ENCODE results near the gene EPB41L2. TPM values are rescaled to one million over a fixed set of nuclear protein-coding genes. Genes with fewer than 3 reads are reported as not detected.
"Not testable (repeated sequence)": the region's sequence is repeated elsewhere in the genome, so short reads cannot be mapped to it uniquely, and the experiment has no call there.

EPB41L2 gene
- total RNA-seq, 1 donor from 2014 or later: 17.7 TPM

- H3K9me3 Mint-ChIP-seq: no peaks in the 10 kb centered on the region
- intact Hi-C loops (cut with micrococcal nuclease): no loop called here
- H3K4me3 Mint-ChIP-seq: no peak overlapping the region
- H3K27me3 Mint-ChIP-seq (ENCODE audit: insufficient read depth): peaks cover 4% of the 10 kb centered on the region
- H3K27ac Mint-ChIP-seq: no peak overlapping the region
- H3K36me3 Mint-ChIP-seq (ENCODE audit: low read depth): no peaks in the 10 kb centered on the region
- no peak for DNase-seq (ENCODE audit: low spot score)
- H3K4me1 Mint-ChIP-seq (ENCODE audit: low read depth): no peaks in the 10 kb centered on the region
Observed at GRCh38 chr6:130932921-130933320, 130.1 kb downstream of the EPB41L2 start.

DNA sequence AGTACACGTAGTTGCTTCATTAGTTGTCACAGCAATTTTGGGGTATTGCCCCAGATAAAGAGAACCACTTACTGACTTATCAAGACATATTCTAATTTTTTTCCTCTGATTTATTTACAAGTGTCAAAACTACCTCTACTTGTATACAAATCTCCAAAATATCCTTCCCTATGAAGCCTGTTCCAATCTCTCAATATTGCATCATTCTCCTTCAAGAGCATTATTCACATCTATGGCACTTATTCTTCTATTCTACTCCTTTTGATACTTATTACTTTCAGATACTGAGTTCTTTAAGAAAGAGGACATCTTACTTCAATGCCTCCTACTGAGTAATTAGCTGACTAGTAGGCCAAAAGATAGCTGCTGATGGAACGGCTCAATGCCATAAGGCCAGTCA is 130.6 kb downstream of the EPB41L2 start:
- peaks cover 4% of the 10 kb centered on the region for H3K27me3 Mint-ChIP-seq (ENCODE audit: insufficient read depth)
- intact Hi-C loops (cut with micrococcal nuclease): no loop called here
- DNase-seq (ENCODE audit: low spot score): no peak
- H3K4me3 Mint-ChIP-seq: no peak overlapping the region
- no peak overlapping the region for H3K27ac Mint-ChIP-seq
- H3K4me1 Mint-ChIP-seq (ENCODE audit: low read depth): no peaks in the 10 kb centered on the region
- no peaks in the 10 kb centered on the region for H3K9me3 Mint-ChIP-seq
- H3K36me3 Mint-ChIP-seq (ENCODE audit: low read depth): no peaks in the 10 kb centered on the region

GRCh38 chr6:130931683-130932082 is 131.4 kb downstream of the EPB41L2 start:
- Mint-ChIP-seq H3K36me3 (ENCODE audit: low read depth) (no peaks in the 10 kb centered on the region), H3K4me3 (no peak overlapping the region), H3K27ac (no peak overlapping the region), H3K4me1 (ENCODE audit: low read depth) (no peaks in the 10 kb centered on the region), H3K9me3 (no peaks in the 10 kb centered on the region), H3K27me3 (ENCODE audit: insufficient read depth) (peaks cover 2% of the 10 kb centered on the region)
- intact Hi-C loops (cut with micrococcal nuclease): no loop called here
- no peak for DNase-seq (ENCODE audit: low spot score)

GRCh38 chr6:130929036-130929678 is 133.9 kb downstream of the EPB41L2 start:
- Mint-ChIP-seq H3K27me3 (ENCODE audit: insufficient read depth) (no peaks in the 10 kb centered on the region), H3K36me3 (ENCODE audit: low read depth) (no peaks in the 10 kb centered on the region), H3K9me3 (no peaks in the 10 kb centered on the region), H3K27ac (no peak overlapping the region), H3K4me3 (no peak overlapping the region), H3K4me1 (ENCODE audit: low read depth) (no peaks in the 10 kb centered on the region)
- DNase-seq (ENCODE audit: low spot score): no peak
- intact Hi-C loops (cut with micrococcal nuclease): no loop called here

GRCh38 chr6:130928158-130928912 is 134.7 kb downstream of the EPB41L2 start:
- Mint-ChIP-seq H3K27ac (no peak overlapping the region), H3K4me1 (ENCODE audit: low read depth) (no peaks in the 10 kb centered on the region), H3K27me3 (ENCODE audit: insufficient read depth) (no peaks in the 10 kb centered on the region), H3K4me3 (no peak overlapping the region), H3K9me3 (no peaks in the 10 kb centered on the region), H3K36me3 (ENCODE audit: low read depth) (no peaks in the 10 kb centered on the region)
- DNase-seq (ENCODE audit: low spot score): no peak
- intact Hi-C loops (cut with micrococcal nuclease): no loop called here

GRCh38 chr6:130927305-130927704 is 135.7 kb downstream of the EPB41L2 start:
- Mint-ChIP-seq H3K4me1 (ENCODE audit: low read depth) (no peaks in the 10 kb centered on the region), H3K27ac (no peak overlapping the region), H3K27me3 (ENCODE audit: insufficient read depth) (no peaks in the 10 kb centered on the region), H3K36me3 (ENCODE audit: low read depth) (no peaks in the 10 kb centered on the region), H3K4me3 (no peak overlapping the region), H3K9me3 (no peaks in the 10 kb centered on the region)
- intact Hi-C loops (cut with micrococcal nuclease): no loop called here
- DNase-seq (ENCODE audit: low spot score): no peak

DNA sequence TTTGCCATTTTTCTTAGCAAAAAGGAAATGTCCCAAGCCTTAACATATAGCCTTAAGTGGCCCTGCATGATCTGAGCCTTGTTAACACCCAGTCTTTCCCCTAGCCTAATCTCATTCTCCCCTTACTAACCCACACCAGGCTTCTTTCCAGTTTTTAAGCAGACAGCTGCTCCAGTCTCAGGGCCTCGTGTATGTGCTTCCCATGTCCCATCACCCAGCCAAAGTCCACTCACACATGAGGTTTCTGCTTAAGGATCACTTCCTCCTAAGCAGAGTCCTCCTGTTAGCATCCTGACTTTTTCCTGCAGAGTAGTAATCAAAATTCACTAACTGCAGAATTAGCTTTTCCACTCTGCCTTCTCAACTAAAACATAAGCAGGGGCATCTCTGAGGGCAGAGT is 139.7 kb downstream of the EPB41L2 start:
- Mint-ChIP-seq H3K4me3 (no peak overlapping the region), H3K36me3 (ENCODE audit: low read depth) (no peaks in the 10 kb centered on the region), H3K27me3 (ENCODE audit: insufficient read depth) (no peaks in the 10 kb centered on the region), H3K9me3 (no peaks in the 10 kb centered on the region), H3K27ac (no peak overlapping the region), H3K4me1 (ENCODE audit: low read depth) (no peaks in the 10 kb centered on the region)
- no peak for DNase-seq (ENCODE audit: low spot score)
- intact Hi-C loops (cut with micrococcal nuclease): no loop called here

DNA sequence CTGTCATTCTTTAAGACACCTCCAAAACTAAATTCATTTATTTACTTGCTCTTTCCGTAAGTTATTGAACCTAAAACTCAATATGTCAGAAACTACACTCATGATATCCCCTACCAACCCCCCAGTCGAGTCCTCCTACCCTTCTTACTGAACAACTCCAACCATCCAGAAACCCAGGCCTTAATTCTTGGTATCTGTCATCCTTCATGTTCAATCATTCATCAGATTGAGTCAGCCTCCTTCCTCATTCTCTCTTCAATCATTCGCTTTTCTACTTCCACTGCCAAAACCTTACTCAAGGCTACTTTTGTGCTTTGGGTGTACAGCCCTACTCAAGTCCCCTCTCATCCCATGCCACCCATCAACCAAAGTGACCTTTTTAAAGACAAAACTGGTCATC is 140.1 kb downstream of the EPB41L2 start:
- intact Hi-C loops (cut with micrococcal nuclease): no loop called here
- no peaks in the 10 kb centered on the region for H3K9me3 Mint-ChIP-seq
- H3K4me3 Mint-ChIP-seq: no peak overlapping the region
- H3K27ac Mint-ChIP-seq: no peak overlapping the region
- no peak for DNase-seq (ENCODE audit: low spot score)
- no peaks in the 10 kb centered on the region for H3K36me3 Mint-ChIP-seq (ENCODE audit: low read depth)
- no peaks in the 10 kb centered on the region for H3K27me3 Mint-ChIP-seq (ENCODE audit: insufficient read depth)
- no peaks in the 10 kb centered on the region for H3K4me1 Mint-ChIP-seq (ENCODE audit: low read depth)

GRCh38 chr6:130920969-130921368 is 142.1 kb downstream of the EPB41L2 start:
- Mint-ChIP-seq H3K9me3 (no peaks in the 10 kb centered on the region), H3K27me3 (ENCODE audit: insufficient read depth) (peaks cover 4% of the 10 kb centered on the region), H3K27ac (no peak overlapping the region), H3K4me1 (ENCODE audit: low read depth) (no peaks in the 10 kb centered on the region), H3K4me3 (no peak overlapping the region), H3K36me3 (ENCODE audit: low read depth) (no peaks in the 10 kb centered on the region)
- no peak for DNase-seq (ENCODE audit: low spot score)
- intact Hi-C loops (cut with micrococcal nuclease): no loop called here

- Mint-ChIP-seq H3K36me3 (ENCODE audit: low read depth) (no peaks in the 10 kb centered on the region), H3K27me3 (ENCODE audit: insufficient read depth) (peaks cover 6% of the 10 kb centered on the region), H3K4me3 (no peak overlapping the region), H3K4me1 (ENCODE audit: low read depth) (peaks cover 2% of the 10 kb centered on the region), H3K27ac (no peak overlapping the region), H3K9me3 (no peaks in the 10 kb centered on the region)
- intact Hi-C loops (cut with micrococcal nuclease): no loop called here
- DNase-seq (ENCODE audit: low spot score): no peak
Observed at GRCh38 chr6:130918171-130918570, 144.9 kb downstream of the EPB41L2 start.

DNA sequence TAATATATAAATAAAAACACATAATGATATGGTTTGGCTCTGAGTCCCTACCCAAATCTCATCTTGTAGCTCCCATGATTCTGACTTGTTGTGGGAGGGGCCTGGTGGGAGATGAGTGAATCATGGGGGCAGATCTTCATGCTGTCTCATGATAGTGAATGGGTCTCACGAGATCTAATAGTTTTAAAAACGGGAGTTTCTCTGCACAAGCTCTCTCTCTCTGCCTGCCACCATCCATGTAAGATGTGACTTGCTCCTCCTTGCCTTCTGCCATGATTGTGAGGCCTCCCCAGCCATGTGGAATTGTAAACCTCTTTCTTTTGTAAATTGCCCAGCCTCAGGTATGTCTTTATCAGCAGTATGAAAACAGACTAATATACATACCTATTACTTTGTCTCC is 147.4 kb downstream of the EPB41L2 start:
- intact Hi-C loops (cut with micrococcal nuclease): not testable (repeated sequence)

GRCh38 chr6:130913120-130913519 is 149.9 kb downstream of the EPB41L2 start:
- DNase-seq (ENCODE audit: low spot score): peak; percentile 1
- Mint-ChIP-seq H3K27ac (no peak overlapping the region), H3K4me1 (ENCODE audit: low read depth) (peaks cover 10% of the 10 kb centered on the region), H3K4me3 (no peak overlapping the region), H3K36me3 (ENCODE audit: low read depth) (no peaks in the 10 kb centered on the region), H3K27me3 (ENCODE audit: insufficient read depth) (peaks cover 15% of the 10 kb centered on the region), H3K9me3 (no peaks in the 10 kb centered on the region)
- intact Hi-C loops (cut with micrococcal nuclease): no loop called here

More for the DNA sequence above, 147.4 kb downstream of the EPB41L2 start:
- H3K9me3 Mint-ChIP-seq; H3K27ac Mint-ChIP-seq; DNase-seq (ENCODE audit: low spot score); H3K36me3 Mint-ChIP-seq (ENCODE audit: low read depth); H3K4me3 Mint-ChIP-seq: not testable (repeated sequence)
- peaks cover 10% of the 10 kb centered on the region for H3K4me1 Mint-ChIP-seq (ENCODE audit: low read depth)
- H3K27me3 Mint-ChIP-seq (ENCODE audit: insufficient read depth): peaks cover 13% of the 10 kb centered on the region

DNA sequence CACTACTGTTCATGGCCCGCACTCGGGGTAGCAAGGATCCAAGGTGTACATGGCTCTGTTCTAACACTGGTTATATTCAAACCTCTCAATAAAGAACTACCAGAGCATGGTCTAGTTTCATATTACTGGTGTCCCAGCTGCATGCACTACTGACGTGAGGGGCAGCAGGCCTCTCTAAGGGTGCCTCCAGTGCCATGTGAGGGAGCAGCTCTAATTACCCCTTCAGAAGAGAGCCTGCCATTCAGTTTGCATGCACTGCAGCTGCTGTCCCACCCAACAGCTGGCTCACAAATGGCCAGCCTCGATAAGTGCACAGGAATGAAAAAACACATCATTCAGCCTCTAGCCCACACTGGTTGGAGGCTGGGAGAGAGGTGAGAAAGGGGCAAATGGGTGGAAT is 150.6 kb downstream of the EPB41L2 start:
- Mint-ChIP-seq H3K36me3 (ENCODE audit: low read depth) (no peaks in the 10 kb centered on the region), H3K9me3 (no peaks in the 10 kb centered on the region), H3K27ac (no peak overlapping the region), H3K27me3 (ENCODE audit: insufficient read depth) (peaks cover 13% of the 10 kb centered on the region), H3K4me1 (ENCODE audit: low read depth) (peaks cover 10% of the 10 kb centered on the region), H3K4me3 (no peak overlapping the region)
- no peak for DNase-seq (ENCODE audit: low spot score)
- intact Hi-C loops (cut with micrococcal nuclease): no loop called here
